ENCODE data around the gene HOXB2.

The HOXB2 gene

DNA sequence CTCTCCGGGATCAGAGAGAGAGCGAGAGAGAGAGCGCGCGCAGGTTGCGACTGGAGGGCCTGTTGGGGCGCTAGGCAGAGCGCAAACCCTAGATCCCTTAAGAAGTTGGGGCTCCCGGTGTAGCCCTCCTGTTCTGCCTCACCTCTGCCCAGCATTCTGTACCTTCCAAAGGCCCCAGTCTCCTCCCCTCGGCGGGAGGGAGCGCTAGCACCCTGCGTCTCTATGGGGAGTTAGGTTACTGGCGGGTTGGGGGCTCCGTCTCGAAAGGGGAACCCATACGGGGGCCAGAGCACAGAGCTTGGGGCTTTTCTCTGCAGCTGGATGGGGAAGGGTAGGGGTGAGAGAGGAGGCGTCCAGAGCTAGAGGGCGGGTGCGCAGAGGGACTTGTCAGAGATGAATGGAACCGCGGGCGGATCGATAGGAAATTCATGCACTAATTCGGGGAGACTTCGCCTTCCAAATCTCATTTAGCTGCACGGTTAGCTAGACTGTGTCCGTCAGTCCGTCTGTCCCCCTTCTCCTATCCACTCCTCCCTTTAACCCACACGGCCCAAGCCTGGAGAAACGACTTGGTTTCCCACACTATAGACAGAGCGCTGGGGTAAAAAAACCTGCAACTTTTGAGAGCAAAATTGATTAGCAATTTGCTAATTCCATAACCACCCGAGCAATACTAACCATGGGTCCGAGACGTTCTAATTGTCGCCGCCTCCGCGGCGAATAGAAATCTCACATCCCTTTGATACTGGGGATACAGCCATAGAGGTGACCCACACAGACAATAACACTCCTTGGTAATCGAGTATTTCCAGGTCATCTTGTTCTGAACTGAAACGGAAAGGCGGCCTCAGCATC is 33.9 kb upstream of the HOXB2 start:
- FAIRE-seq, result no peak

DNA sequence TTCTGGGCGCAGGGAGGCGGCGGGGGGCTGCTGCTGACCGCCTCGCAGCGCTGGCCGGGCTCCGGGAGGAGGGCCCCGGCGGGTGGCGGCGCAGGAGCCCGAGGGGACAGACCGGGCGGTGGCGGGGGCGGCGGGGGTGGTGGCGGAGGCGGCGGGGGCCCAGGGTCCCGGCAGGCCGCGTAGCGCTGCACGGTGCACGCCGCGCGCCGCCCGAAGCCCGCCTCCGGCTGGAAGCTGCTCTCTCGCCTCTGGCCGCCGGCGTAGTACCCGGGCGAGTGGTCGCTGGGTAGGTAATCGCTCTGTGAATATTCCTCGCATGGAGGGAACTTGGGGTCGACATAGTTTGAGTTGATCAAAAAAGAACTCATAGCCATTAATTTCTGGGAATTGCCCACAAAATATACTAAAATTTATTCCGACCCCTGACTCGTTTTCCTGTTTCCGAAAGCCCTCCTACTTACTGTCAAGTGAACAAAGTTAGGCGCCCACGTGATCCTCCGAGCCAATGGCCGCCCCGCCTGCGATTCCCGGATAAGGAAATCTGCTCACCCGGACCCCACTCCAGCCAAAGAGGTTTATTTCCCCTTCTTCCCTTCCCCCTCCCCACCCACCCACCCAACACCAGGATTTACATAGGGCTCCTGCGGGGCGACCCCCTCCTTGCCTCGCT is 33.2 kb upstream of the HOXB2 start, which contains the start of gene HOXB4:
Gene HOXB4, minus strand, starts transcription at position 405 of the 670 bp plus-strand sequence. Its CDS starts 31 bp downstream, at position 374.
- FAIRE-seq, result peak; percentile 66

DNA sequence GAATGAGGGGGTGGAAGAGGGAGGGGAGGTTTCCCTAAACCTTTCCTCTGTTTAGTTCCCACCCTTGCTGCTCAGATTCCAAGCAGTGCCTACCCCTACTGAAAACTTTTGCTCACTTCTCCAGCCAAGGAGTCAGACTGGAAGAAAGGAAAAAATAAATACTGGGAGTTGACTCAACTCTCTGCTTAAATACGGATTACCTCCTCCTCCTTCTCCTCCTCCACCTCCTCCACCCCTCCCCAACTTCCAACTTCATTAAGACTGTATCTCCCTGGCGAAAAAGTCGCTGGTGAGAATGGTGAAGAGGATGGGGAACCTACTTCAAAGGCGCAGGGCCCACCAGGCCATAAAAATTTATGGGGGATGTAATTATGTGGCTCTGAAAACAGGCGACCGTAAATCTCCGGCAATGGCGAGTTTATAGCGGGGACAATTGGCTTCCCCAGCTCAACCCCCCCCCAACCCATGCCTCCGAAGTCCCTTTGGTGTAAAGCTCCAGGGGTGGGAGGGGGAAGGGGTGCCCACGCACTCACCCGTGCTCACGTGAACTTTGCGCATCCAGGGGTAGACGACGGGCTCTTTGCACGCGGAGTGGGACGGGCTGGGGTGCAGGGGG is 32.5 kb upstream of the HOXB2 start:
- FAIRE-seq, result no peak

DNA sequence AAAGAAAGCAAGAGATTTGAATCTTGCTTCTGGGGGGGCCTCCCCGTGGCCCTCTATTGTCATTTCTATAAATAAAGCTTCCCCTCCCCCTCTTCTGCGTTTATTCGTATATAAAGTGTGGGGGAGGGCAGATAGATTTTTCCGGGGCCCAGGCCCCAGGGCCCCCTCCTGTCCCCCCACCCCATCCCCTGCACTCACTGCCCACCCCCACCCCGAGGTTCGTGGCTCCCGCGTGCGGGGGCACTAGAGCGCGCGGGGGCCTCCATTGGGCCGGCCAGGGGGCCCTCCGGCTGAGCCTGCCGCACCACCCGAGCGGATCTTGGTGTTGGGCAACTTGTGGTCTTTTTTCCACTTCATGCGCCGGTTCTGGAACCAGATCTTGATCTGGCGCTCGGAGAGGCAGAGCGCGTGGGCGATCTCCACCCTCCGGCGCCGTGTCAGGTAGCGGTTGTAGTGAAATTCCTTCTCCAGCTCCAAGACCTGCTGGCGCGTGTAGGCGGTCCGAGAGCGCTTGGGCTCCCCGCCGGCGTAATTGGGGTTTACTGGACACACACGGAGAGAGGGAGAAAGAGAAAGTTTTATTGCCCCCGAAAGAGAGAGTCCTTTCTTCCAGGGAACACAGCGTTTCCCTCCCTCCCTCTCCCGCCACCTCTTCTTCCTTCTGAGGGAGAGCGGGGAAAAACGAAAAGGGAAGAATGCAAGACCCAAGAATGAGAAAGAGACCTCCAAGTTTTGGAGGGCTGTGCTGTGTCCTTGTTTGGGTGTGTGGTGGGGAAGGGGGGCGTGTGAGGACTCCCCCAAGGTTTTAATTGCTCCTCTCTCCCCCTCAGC is 31.8 kb upstream of the HOXB2 start:
- peak; percentile 72 for FAIRE-seq

DNA sequence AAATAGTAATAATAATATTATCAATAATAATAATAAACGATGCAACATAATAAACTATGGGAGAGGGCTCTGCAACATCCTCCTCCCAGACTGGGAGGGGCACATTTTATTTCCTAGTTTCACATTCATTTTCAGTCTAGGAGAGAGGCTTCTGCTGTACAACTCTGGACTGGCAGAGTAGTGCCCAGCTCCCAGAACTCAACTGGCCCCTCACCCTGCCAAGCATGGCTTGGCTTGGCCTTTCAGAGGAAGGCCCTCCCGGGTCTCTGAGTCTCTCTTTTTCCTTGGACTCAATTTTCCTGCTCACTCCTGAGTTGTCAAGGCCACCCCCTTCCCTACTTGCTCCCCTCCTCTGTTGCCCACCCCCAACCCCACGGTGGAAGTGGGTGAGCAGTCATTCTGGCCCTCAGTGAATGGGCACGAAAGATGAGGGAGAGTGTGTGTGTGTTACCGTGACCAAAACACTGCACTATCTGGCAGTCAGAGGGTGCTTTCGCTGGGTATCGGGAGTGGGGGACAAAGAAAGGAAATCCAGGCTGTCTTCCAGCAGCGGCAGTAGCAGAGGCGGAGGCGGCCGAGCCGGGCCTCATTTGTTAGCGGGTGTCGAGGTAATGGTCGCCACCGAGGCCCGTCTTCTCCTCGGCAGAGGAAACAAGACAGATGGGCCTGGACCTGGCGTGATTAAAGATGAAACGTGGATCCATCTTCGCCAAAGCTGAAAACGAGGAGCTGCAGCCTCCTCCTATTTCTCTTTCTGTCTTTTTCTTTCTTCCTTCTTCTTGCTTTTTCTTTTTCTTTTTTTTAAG is 31.0 kb upstream of the HOXB2 start:
- FAIRE-seq, result no peak

DNA sequence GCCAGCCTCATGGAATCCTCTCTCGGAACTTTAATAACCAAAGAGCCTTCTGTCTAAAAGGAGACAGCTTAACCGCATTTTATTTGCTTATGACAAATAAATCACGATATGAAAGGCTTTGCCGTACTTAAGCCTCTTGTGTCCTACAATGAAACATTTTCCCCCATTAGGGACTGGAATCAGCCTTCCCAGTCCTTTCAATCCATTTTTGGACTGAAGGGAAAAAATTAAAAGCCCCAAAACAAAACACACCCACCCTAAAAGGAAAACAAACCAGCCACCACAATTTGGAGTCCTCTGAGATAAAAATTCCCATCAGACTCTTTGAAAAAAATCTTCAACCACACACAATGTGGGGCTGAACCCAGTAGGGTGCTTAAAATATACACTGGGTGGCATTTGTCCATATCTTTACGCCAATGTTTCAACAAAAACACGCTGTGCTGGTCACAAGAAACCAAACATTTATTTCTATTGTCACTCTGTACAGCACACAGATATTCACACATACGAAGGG is 30.2 kb upstream of the HOXB2 start:
- no peak for FAIRE-seq

DNA sequence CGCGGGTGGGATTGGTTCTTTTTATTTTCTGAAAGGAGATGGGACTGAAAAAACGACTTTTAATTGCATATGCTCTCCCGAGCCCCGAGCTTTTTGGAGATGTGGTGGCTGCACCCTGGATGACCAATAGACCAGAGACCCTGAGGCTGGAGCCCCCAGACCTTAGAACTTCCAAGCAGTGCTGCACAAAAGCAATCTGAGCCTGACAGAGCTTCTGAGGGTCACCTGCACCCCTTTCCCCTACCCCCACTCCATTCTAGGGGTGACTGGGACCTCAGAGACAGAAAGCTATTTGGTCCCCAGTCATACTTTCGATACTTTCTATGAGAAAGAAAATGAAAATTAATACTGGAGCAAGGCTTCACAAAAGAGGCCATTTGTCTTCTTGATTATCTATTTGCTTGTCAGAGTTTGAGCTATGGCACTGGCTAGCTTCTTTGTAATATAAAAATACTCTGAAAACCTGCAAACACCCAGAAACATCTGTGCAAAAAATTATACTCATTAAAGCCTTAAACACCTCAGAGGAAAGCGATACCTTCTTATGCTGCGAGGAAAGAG is 29.7 kb upstream of the HOXB2 start:
- no peak for FAIRE-seq

DNA sequence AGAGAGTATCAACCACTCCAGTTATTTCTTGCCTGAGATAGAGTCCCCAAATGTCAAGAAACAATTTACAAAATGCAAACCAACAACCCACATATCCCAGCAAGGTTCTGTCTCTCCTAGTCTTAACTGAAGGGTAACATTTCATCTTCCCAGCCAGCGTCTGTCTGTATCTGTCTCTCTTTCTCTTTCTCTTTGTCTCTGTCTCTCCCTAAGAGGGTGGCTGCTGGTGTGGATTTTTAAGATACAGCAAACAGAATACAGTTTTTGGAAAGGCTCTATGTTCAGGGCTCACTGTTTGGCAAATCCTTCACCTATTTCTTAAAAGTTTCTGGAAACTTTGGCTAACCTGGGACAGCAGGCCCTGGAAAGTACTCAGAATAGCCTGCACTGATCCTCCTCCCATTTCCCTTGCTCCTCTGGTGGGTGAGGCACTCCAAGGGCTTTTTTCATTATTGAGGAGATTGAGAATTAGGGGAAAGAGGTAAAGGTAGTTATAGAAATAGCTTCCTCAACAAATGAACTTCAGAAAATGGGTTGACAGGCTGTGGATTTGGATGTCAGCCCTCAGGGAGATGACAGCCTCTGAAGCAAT is 27.0 kb upstream of the HOXB2 start:
- no peak for FAIRE-seq

DNA sequence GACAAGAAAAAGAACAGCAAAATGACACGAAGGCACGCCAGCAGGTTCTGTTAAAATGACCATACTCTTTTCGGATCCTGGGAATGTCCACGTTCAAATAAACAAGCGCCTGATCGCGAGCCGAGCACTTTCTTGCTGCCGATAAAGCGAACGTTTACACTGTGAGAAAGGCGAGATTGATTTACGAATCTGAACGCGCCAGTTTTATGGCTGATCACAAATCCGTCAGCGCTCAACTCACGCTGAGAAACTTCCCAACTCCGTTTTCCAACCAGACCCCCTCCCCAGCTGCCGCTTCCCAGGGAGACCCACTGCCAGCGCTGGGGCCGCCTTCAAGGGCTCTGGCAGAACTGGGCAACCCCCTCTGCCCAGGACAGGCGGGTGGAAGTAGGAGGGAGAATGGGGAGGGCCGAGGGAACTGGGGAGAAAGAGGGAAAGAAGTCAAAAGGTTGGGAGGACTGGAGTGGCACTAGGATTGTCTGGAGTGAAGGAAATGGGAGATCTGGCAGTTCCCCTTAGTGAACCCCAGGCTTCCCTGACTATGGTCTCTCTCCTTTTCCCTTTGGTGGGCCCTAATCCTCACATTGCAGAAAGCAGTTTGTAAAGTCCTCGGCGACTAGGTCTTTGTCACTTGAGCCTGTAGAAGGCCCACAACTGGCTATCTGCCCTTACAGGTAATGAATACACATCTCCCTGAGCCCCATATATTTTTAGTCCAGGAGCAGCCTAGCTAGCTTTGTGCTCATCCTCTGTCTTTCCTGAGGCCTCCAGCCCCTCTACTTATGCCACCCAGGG is 26.3 kb upstream of the HOXB2 start:
- FAIRE-seq, result no peak

DNA sequence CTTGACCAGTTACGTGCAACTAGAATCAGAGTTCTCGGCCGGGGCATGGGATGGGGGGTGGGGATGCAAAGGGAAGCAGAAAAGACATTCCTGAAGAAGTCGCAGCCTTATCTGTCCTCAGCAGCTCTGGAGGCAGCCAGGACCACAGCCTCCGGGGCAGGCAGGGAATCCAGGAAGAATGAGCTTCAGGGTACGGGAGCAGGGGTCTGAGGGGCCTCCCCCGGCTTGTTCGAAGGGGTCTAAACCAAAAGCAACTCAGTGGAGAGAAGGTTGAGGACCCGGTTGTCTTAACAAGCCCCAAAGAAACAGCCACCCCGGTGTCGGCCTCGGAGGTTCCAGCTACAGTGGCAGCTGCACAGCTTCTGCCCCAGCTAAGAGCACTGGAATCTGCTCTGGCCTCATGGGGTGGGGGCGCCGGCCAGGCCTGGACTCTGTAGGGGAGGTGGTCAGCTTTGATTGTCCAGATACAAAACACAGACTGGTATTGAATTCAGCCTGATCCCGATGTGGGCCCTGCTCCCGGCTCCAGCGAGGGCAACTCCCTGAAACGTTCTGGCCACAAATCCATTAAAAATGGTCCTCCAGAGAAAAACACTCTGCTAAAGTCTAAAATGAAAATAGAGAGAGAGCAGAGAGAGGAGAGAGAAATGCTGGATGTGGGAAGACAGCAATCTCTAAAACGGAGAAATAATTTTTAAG is 25.6 kb upstream of the HOXB2 start:
- no peak for FAIRE-seq

DNA sequence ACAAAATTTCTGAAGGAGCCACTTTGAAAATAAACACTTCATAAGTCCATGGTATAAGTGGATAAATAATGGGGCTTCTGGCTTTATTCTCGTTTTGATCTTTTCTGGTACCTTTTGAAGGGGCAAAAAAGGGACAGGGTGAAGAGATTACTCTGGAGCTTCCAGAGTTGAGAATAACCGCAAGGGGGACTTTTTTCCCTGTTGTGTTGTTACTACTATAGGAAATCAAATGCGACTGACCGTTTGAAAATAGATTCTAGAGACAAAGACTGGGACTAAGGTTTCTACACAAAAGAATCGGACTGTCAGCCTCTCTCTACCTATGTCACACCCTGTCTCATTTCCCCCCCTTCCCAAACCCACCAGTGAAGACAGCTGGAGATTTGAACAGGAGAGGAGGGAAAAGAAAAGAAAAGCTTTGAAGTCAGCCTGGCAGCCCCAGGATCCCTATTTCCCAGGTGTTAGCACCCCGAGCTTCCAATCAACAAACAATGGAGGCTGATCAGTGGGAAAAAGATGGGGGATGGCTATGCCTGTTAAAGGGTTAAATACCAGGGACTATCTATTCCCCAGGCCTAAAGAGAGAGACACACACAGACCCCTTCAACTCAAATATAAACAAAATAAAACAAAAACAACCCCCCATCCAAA is 24.9 kb upstream of the HOXB2 start:
- no peak for FAIRE-seq

DNA sequence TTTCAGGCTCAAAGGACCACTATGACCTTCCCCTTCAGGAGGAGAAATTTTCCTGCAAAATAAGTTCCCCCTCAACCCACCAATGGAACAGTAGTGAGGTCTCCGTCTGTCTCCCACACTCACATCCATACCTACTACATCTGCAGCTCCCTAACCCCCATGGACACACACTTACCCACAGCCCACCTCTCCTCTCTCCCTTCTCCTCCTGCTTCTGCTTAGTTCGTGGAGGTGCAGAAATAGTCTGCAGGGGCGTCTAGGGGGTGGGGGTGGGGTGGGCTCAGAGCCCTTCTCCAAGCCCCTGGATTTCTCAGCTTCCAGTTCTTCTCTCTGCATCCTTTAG is 24.3 kb upstream of the HOXB2 start:
- no peak for FAIRE-seq

DNA sequence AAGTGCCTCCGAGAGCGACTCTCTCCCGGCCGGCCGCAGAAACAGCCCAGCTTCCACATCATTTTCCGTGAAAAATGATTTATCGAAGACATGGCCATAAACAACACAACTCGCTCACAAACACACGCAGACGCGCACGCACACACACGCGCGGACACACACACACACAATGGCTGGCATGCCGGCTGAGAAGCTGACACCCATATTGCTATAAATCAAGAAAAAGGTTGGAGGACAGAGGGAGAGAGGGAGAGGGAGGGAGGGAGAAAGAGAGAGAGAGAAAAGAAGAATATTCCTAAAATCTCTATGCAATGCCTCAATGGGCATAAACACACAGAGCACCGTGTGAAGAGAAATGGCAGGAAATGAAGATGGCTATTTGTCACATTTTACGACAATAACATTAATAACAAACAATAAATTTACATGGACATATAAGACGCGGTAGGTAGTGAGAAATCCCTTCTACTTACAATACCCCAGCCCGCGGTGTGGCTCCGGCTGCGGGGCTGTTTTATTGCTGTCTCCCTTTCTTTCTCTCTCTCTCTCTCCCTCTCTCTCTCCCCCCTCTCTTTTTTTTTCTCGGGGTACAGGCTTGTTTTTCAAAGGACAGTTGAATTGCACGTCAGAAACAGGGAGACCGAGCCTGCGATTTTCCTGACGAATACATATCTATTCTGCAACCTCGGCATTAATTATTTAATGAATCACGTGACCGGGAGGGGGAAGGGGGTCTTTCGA is 23.8 kb upstream of the HOXB2 start:
- no peak for FAIRE-seq

DNA sequence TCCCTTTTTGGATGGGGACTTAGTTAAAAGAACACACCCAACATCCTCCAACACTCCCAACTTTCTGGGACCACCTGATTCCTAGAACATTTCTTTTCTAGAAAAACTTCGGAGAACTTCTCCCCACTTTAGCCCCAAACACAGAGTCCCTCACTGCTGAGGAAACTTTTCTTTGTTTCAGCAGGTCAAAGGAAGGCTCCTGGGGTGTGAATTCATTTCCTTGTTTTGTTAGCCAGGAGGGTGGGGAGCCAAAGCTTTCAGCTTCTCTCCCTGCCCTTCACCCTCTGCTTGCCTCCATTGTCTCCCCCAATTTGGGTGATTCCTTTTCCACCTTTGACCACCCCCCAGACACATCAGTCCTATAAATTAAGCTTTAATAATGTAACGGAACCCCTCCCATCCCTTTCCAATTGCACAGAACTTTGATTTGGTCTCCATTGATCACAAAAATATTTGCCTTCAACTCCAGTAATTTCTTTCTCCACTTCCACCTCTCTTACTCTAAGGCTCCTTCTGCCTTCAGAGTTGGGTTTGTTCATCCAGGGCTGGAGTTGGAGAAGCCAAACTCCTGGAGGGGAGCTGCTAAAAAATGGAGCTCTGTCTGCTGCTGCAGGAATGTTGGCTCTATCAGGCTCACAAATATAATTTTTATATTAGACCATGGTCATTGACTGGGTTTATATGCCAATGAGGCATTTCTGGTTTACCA is 22.9 kb upstream of the HOXB2 start:
- no peak for FAIRE-seq

DNA sequence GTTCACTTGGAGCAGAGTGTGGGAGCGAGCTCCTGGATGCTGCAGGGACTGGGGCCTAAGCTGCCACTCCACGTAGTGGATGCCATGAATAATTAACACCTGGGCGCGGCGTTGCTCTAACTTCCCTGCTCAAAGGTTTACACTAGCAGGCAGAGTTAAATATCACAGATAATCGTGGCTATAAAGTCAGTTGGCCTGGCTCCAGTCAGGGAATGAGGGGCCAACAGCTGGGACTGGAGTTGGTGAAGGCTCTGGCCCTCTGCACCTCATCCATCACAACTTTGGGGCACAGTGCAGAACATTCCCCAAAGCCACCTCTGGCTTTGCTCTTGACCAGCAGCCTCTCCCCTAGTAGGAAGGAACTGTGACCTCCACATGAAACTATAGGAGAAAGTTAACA is 22.3 kb upstream of the HOXB2 start:
- FAIRE-seq, result no peak

DNA sequence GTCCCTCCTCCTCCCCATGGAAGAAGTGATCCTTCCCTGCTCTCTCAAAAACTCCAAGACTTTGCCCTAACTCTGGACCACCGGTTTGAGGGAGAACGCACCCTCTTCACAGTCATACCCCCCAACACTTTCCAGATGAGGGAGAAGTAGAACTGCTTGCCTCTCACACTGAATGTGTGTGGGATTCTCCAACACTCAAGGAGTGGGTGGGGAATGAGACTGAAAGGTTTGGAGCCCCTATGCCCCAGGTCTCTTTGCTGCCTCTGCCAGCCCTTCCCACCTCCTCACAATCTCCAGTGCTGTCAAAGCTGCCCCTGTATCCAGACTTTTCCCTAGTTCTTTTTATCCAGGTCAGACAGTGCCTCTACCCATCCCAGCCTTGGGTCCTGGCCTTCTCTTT is 21.8 kb upstream of the HOXB2 start:
- no peak for FAIRE-seq

DNA sequence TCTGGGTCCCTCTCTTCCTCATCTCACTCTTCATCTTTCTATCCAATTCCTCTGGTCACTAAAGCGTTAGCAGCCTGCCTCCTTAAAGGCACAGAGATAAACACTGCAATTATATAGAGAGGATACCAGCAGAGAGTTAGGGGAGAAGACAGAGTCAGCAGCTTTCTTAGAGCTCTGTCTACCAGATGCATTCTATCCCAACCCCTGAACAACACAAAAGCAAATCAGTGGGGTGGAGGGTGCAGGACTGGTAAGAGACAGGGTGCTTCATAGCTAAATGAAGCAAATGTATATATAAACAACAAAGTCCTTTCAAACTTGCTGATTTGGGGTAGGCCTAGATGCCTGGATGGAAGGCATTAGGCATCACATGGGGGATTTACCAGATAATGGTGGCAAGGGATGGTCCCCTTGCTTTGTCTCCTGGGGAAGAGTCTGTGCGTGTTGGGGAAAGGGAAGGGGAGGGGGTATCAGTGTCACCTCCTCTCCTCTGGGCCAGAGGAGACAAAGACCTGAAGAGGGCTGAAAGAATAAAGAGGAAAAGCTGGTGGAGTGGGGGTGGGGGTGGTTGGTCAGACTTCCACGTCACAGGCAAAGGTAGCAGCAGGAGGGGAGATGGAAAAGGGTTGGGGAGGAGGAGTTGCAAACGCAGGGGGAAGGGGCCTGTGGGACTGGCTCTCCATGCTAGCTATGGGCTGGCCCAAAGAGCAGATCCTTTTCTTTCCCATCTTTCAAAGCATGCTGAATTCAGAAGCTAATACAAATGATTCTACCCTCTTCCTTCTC is 21.2 kb upstream of the HOXB2 start:
- FAIRE-seq, result no peak

All from A204.1 (cell line).